Measurements from ENCODE around the gene ABCC8.

GRCh38 chr11:17490938-17491337 lies 14.3 kb upstream of the ABCC8 start:
- no peak for TF ChIP-seq EZH2 (IDR thresholded peaks at IDR 0.05; ENCODE audit: insufficient read depth, poor library complexity, severe bottlenecking)
- no peak for TF ChIP-seq EZH2phosphoT487 (IDR thresholded peaks at IDR 0.05; ENCODE audit: insufficient read depth, low read depth)

Measured in GM23248 (cell line).